ENCODE measurements around the gene SMARCA5.

GRCh38 chr4:143514497-143514896 is 995 bp downstream of the SMARCA5 start:
- TF ChIP-seq, protein P1, sequence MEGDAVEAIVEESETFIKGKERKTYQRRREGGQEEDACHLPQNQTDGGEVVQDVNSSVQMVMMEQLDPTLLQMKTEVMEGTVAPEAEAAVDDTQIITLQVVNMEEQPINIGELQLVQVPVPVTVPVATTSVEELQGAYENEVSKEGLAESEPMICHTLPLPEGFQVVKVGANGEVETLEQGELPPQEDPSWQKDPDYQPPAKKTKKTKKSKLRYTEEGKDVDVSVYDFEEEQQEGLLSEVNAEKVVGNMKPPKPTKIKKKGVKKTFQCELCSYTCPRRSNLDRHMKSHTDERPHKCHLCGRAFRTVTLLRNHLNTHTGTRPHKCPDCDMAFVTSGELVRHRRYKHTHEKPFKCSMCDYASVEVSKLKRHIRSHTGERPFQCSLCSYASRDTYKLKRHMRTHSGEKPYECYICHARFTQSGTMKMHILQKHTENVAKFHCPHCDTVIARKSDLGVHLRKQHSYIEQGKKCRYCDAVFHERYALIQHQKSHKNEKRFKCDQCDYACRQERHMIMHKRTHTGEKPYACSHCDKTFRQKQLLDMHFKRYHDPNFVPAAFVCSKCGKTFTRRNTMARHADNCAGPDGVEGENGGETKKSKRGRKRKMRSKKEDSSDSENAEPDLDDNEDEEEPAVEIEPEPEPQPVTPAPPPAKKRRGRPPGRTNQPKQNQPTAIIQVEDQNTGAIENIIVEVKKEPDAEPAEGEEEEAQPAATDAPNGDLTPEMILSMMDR (conservative IDR thresholded peaks at IDR 0.05; ENCODE audit: low read depth, low read length) = no peak
- TF ChIP-seq EZH2 (IDR thresholded peaks at IDR 0.05; ENCODE audit: borderline replicate concordance, low read depth, low read length, poor library complexity, severe bottlenecking) = no peak

Data from A673 (cell line).